Epithelial cell of proximal tubule (primary cell): ENCODE results near the gene FUT7. TPM values are rescaled to one million over a fixed set of nuclear protein-coding genes. Genes with fewer than 3 reads are reported as not detected.

ENCODE experiments used
- DNase-seq: peaks from one replicate; pipeline ENCODE4 v3.0.0-alpha.2; 2011; ENCODE audit warnings: low read depth
- H3K4me3 ChIP-seq: 2 replicates; pipeline ENCODE4 v1.5.1; 2011; ENCODE audit warnings: low read depth, mild to moderate bottlenecking, low read length
- total RNA-seq: library from RNA; depleted of rRNA; stranded (reverse); fragments of >200 nt; gene quantifications from 2 replicates; pipeline ENCODE4 v1.2.3, GENCODE V29; 2015
- TF ChIP-seq, protein P1 (sequence below): conservative IDR thresholded peaks from 2 replicates; pipeline ENCODE4 v1.5.1; 2012; ENCODE audit warnings: low read depth, mild to moderate bottlenecking, low read length

The FUT7 gene
- total RNA-seq, 1 donor from 2014 or later = not detected

DNA sequence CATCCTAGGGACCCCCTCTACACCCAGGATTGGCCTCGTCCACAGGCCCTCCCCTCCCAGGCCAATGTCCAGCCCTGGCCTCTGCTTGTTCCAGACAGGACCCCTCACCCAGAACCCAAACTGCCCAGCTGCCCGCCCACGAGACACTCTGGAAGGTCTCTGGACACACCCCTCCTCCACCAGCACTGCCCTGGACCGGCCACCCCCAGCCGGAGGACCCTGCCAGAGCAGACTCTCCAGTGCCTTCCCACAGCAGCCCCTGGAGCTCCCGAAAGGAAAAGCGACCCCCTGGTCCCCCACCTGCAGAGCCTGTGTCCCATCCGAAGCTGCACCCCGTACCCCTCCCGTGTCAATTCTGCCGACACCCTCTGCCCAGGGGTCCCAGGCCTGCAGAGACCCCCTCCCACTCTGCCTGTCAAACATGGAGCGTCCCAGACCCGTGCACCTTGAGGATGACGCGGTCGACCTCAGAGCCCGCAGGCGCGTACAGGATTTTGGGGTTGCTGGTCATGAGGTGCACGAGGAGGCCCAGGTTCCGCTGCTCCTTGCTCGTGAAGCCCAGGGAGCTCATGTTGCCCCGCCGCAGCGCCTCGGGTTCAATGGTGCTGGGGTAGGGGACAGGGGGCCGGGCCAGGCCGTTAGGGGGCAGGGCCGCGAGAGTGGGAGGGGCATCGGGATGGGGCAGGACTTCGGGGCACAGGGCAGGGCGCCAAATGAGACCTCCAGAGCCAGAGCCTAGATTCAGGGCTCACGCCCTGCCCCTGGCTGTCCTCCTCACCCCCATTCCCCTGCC is 11.8 kb downstream of the FUT7 start:
- TF ChIP-seq, protein P1, sequence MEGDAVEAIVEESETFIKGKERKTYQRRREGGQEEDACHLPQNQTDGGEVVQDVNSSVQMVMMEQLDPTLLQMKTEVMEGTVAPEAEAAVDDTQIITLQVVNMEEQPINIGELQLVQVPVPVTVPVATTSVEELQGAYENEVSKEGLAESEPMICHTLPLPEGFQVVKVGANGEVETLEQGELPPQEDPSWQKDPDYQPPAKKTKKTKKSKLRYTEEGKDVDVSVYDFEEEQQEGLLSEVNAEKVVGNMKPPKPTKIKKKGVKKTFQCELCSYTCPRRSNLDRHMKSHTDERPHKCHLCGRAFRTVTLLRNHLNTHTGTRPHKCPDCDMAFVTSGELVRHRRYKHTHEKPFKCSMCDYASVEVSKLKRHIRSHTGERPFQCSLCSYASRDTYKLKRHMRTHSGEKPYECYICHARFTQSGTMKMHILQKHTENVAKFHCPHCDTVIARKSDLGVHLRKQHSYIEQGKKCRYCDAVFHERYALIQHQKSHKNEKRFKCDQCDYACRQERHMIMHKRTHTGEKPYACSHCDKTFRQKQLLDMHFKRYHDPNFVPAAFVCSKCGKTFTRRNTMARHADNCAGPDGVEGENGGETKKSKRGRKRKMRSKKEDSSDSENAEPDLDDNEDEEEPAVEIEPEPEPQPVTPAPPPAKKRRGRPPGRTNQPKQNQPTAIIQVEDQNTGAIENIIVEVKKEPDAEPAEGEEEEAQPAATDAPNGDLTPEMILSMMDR = no peak
- no peak overlapping the region for H3K4me3 ChIP-seq

DNA sequence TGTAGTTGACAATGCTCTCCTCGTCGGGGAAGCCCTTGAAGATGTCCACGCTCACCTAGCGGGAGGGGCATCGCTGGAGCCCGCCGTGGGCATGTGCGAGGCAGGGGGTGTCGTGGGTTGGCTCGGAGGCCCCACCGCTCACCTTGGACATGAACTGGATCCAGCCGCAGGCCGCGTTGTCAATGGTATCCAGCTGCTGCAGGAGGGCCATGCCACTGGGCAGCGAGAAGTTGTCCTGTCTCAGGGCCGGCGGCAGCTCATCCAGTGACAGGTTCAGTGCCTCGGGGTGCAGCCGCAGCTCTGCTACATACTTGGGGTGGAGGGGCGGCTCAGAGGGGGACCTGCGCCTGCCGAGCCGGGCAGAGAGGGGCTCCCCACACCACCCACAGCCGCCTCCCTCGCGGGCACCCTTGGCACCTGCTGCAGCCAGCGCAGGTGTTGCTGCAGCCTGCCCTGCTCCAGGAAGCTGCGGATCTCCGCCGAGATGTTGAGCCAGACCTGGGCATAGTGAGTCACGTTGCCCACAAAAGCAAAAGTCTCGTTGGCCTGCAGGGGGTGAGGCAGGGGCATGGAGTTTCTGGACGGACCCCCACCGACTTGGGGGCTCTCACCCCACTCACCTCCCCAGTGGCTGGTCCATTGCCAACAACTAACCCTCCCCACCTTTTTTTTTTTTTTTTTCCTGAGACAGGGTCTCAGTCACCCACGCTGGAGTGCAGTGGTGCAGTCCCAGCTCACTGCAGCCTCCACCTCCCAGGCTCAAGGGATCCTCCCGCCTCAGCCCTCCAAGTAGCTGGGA is 12.9 kb downstream of the FUT7 start:
- TF ChIP-seq, protein P1 = no peak
- no peak overlapping the region for H3K4me3 ChIP-seq
- no peak for DNase-seq

More for the DNA sequence above, 11.8 kb downstream of the FUT7 start:
- DNase-seq = no peak

DNA sequence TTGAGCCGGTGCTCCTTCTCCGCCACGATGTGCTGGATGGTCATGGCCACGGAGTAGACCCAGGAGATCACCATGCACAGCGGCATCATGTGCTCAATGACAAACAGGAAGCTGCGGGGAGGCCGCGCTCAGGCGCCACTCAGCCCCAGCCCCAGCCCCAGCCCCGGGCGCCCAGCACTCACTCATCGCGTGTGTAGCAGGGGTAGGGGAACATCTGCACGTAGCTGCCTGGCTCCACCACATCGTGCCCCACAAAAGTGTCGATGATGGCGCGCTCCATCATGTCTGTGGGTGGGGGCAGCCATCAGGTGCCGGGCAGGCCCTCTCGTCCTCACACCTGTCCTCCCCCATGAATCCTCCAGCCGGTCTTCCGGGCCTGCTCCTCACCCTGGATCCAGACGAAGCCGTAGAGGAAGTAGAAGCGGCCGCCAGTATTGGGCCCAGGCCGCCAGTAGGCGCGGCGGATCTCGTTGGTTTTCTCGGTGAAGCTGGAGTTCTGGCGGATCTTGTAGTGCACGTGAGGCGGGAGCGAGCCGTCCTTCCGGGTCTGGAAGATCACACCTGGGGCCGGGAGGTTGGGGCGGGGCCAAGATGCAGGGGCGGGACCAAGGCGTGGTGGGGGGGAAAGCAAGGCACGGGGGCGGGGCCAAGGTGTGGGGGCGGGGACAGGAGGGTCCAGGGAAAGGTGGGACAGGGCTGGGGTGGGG is 13.9 kb downstream of the FUT7 start:
- H3K4me3 ChIP-seq = no peak overlapping the region
- TF ChIP-seq, protein P1 = no peak
- no peak for DNase-seq

DNA sequence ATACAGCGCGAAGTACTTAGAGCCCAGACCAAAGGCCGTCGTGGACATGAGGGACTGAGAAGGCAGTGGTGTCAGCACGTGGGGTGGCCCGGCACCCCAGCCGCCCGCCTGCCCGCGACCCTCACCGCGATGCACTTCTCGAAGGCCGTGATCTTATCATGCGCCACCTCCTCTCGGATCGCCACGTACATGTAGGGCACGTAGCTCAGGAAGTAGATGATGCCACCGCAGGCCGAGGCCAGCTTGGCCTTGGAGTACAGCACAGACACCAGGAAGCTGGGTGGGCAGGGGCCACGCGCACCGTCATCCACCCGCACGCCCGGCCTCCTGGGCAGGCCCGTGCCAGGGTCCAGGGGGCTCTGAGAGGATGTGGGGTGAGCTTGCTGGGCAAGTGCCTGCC is 14.8 kb downstream of the FUT7 start:
- no peak overlapping the region for H3K4me3 ChIP-seq
- TF ChIP-seq, protein P1 = no peak

DNA sequence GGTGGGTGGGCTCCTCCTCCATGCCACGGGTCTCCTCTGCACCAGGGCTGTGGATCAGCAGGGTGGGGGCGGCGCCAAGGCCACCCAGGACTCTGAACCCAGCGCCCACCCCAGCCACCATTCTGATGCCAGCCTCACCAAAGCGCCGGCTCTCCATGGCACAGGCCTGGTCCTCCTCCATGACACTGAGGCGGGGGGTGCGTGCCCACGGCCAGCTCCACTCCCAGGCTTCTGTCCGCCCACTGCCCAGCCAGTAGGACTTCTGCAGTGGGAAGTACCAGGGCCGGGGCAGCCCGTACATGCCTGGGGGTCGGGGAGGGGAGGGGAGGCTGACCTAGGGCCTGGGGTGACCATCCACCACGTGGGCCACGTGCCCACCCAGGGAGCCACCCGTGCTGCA is 15.5 kb downstream of the FUT7 start:
- H3K4me3 ChIP-seq = no peak overlapping the region
- DNase-seq = no peak
- TF ChIP-seq, protein P1 = no peak

More for the DNA sequence above, 14.8 kb downstream of the FUT7 start:
- no peak for DNase-seq

DNA sequence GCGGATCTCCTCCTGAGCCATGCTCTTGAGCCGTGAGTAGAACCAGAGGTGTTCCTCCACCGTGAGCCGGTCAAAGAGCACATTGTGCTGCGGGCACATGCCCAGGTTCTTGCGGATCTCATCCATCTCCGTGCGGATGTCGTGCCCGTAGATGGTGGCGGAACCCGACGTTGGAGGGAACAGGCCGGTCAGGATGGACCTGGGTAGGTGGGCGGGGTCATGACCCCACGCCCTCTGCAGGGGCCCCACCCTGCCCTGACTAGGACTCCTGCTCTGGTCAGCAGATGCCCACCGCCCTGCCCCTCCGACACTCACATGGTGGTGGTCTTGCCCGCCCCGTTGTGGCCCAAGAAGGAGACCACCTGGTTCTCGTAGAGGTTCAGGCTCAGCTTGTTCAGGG is 15.9 kb downstream of the FUT7 start:
- H3K4me3 ChIP-seq = no peak overlapping the region
- TF ChIP-seq, protein P1 = no peak
- DNase-seq = no peak
